Bronchial epithelial cell (primary cell): Measurements from ENCODE around the gene KXD1. TPM values are rescaled to one million over a fixed set of nuclear protein-coding genes. Genes with fewer than 3 reads are reported as not detected.

Experiments used
- DNase-seq: peaks from one replicate; pipeline ENCODE4 v3.0.0-alpha.2; 2010; ENCODE audit warnings: low read depth
- FAIRE-seq: peaks from 2 replicates; lab custom pipeline; 2011; peaks lifted over from hg19 to GRCh38; lab: Jason Lieb, UNC
- H3K27me3 ChIP-seq: 2 replicates; pipeline ENCODE4 v1.5.1; 2011; ENCODE audit warnings: low read length; ENCODE audit not compliant: control insufficient read depth, insufficient read depth
- H3K36me3 ChIP-seq: 2 replicates; pipeline ENCODE4 v1.5.1; 2011; ENCODE audit warnings: low read length; ENCODE audit not compliant: control insufficient read depth, insufficient read depth
- H3K4me3 ChIP-seq: 2 replicates; pipeline ENCODE4 v1.5.1; 2011; ENCODE audit warnings: mild to moderate bottlenecking, low read depth, low read length, control low read depth
- total RNA-seq: library from RNA; depleted of rRNA; stranded (reverse); fragments of >200 nt; gene quantifications from 2 replicates; pipeline ENCODE4 v1.2.1, GENCODE V29; 2014
- TF ChIP-seq, protein P1 (sequence below): IDR thresholded peaks from 2 replicates; pipeline ENCODE4 v1.5.1; 2011; ENCODE audit warnings: mild to moderate bottlenecking, moderate library complexity, low read length, control low read depth, inconsistent platforms; ENCODE audit not compliant: insufficient read depth, severe bottlenecking

Gene KXD1
- total RNA-seq, 1 donor from 2014 or later = 47.7 TPM

DNA sequence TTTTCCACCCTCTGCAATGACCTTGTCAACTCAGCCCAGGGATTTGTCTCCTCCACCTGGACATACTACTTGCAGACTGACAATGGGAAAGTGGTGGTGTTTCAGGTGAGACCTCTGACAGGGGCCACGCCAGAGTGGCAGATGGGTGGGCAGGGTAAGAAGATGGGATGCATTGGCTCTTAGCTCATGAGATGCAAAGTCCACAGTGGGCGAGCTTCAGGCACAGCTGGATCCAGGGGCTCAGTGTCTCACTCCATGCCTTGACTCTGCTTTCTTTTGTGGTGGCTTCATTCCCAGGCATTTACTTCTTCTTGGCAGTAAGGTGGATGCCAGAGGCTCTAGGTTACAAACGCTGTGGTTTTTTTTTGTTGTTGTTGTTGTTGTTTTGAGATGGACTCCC, 58.4 kb downstream of the KXD1 start:
- Histone ChIP-seq H3K27me3 (peaks cover 19% of the 10 kb centered on the region), H3K36me3 (no peaks in the 10 kb centered on the region), H3K4me3 (no peak overlapping the region)
- TF ChIP-seq, protein P1, sequence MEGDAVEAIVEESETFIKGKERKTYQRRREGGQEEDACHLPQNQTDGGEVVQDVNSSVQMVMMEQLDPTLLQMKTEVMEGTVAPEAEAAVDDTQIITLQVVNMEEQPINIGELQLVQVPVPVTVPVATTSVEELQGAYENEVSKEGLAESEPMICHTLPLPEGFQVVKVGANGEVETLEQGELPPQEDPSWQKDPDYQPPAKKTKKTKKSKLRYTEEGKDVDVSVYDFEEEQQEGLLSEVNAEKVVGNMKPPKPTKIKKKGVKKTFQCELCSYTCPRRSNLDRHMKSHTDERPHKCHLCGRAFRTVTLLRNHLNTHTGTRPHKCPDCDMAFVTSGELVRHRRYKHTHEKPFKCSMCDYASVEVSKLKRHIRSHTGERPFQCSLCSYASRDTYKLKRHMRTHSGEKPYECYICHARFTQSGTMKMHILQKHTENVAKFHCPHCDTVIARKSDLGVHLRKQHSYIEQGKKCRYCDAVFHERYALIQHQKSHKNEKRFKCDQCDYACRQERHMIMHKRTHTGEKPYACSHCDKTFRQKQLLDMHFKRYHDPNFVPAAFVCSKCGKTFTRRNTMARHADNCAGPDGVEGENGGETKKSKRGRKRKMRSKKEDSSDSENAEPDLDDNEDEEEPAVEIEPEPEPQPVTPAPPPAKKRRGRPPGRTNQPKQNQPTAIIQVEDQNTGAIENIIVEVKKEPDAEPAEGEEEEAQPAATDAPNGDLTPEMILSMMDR = no peak
- no peak for FAIRE-seq
- DNase-seq = no peak

GRCh38 chr19:18617562-18617961, 59.9 kb downstream of the KXD1 start:
- TF ChIP-seq, protein P1 = no peak
- FAIRE-seq (no peak), DNase-seq (no peak)
- no peak overlapping the region for H3K4me3 ChIP-seq
- peaks cover 6% of the 10 kb centered on the region for H3K27me3 ChIP-seq
- H3K36me3 ChIP-seq = no peaks in the 10 kb centered on the region

DNA sequence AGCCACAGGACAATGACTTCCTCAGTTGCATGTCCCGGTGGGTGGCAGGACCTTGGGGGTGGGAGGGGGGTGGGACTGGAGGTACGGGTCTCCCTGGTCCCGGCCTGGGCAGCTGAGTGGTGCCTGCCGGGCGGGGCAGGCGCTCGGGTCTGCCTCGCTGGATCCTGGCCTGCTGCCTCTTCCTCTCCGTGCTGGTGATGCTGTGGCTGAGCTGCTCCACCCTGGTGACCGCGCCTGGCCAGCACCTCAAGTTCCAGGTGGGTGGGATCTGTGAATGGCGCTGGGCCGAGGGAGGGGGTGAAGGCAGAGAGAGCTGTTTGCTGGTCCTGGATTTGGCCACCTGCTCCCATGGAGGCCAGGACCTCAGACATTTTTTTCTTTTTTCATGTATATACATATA, 60.6 kb downstream of the KXD1 start:
- no peak for FAIRE-seq
- no peak for DNase-seq
- Histone ChIP-seq H3K36me3 (no peaks in the 10 kb centered on the region), H3K4me3 (no peak overlapping the region), H3K27me3 (peaks cover 5% of the 10 kb centered on the region)
- TF ChIP-seq, protein P1 = no peak

Other genes starting within 250 kb of the KXD1 start
- 208 and 260 TPM in 2 replicates for gene LSM4, start 234.8 kb upstream of the KXD1 start, total RNA-seq
- gene PGPEP1, start 217.3 kb upstream of the KXD1 start, total RNA-seq = 8.2 and 12.6 TPM in 2 replicates
- 123 and 166 TPM in 2 replicates for gene GDF15, start 171.7 kb upstream of the KXD1 start, total RNA-seq
- gene LRRC25, start 160.2 kb upstream of the KXD1 start, total RNA-seq = under 0.01 TPM in 1 of 2 replicates, not detected in the other
- 13.2 and 17.1 TPM in 2 replicates for gene SSBP4, start 138.5 kb upstream of the KXD1 start, total RNA-seq
- gene ISYNA1, start 119.7 kb upstream of the KXD1 start, total RNA-seq = 6.7 and 15.3 TPM in 2 replicates
- 9.7 and 13.8 TPM in 2 replicates for gene ELL, start 35.8 kb upstream of the KXD1 start, total RNA-seq
- gene FKBP8, start 14.3 kb upstream of the KXD1 start, total RNA-seq = 142 and 218 TPM in 2 replicates
- gene UBA52, start 14.0 kb downstream of the KXD1 start, total RNA-seq = 586 and 964 TPM in 2 replicates
- gene REX1BD, start 30.9 kb downstream of the KXD1 start, total RNA-seq = 26.1 and 45.4 TPM in 2 replicates
- gene CRLF1, start 48.9 kb downstream of the KXD1 start, total RNA-seq = 0.26 and 0.64 TPM in 2 replicates
- gene TMEM59L, start 55.0 kb downstream of the KXD1 start, total RNA-seq = 0.13 and 0.79 TPM in 2 replicates
- 3.2 and 4.9 TPM in 2 replicates for gene KLHL26, start 79.2 kb downstream of the KXD1 start, total RNA-seq
- 0.79 and 1.3 TPM in 2 replicates for gene CRTC1, start 125.8 kb downstream of the KXD1 start, total RNA-seq
- gene COMP, start 233.4 kb downstream of the KXD1 start, total RNA-seq = not detected in 2 replicates